IMR-90 (cell line): ENCODE measurements around the gene NUAK1. TPM values are rescaled to one million over a fixed set of nuclear protein-coding genes. Genes with fewer than 3 reads are reported as not detected.

Experiments
- ATAC-seq: fragments of 200-7000 bp; cut with Tn5 transposase; 2 replicates; pipeline ENCODE4 v1.9.1; 2020; ENCODE audit warnings: low read depth, mild to moderate bottlenecking, moderate library complexity
- BruUV-seq: library from RNA; stranded (reverse); fragments of 400-500 nt; replicated peaks from 2 replicates; lab custom pipeline; 2021; lab: Mats Ljungman, UMichigan
- CTCF ChIA-PET: fragments of 300-600 bp; formaldehyde crosslinking; extraction: SDS; loops from one replicate; lab custom pipeline; 2021; ENCODE audit warnings: antibody characterized with exemption; lab: Yijun Ruan, JAX
- POLR2A ChIA-PET: fragments of 300-600 bp; sonication (Branson Sonifier 250); formaldehyde crosslinking; loops from one replicate; lab custom pipeline; 2022; ENCODE audit warnings: antibody characterized with exemption; ENCODE audit not compliant: unreplicated experiment; lab: Charles Lee
- DNase-seq: peaks from one replicate; pipeline ENCODE4 v3.0.0; 2013
- H2AFZ ChIP-seq: replicated peaks from 2 replicates; pipeline ENCODE3; 2013; ENCODE audit warnings: low read length, mild to moderate bottlenecking; ENCODE audit not compliant: poor library complexity
- H2AK5ac ChIP-seq: 2 replicates; pipeline ENCODE4 v1.6.1; 2013; ENCODE audit warnings: low read depth, low read length, inconsistent platforms
- H2AK9ac ChIP-seq: replicated peaks from 2 replicates; pipeline ENCODE3; 2013; ENCODE audit warnings: mild to moderate bottlenecking, low read depth, low read length, moderate library complexity; ENCODE audit not compliant: poor library complexity
- H2BK120ac ChIP-seq: 2 replicates; pipeline ENCODE4 v1.6.1; 2013; ENCODE audit warnings: low read depth, low read length, inconsistent platforms
- H2BK15ac ChIP-seq: 3 replicates; pipeline ENCODE4 v1.6.1; 2013; ENCODE audit warnings: low read depth, low read length, inconsistent platforms
- H2BK20ac ChIP-seq: 2 replicates; pipeline ENCODE4 v1.6.1; 2013; ENCODE audit warnings: low read depth, mild to moderate bottlenecking, inconsistent platforms, low read length, moderate library complexity
- H2BK5ac ChIP-seq: 2 replicates; pipeline ENCODE4 v1.6.1; 2013; ENCODE audit warnings: mild to moderate bottlenecking, low read depth, low read length, inconsistent platforms; ENCODE audit not compliant: poor library complexity, severe bottlenecking
- H3K14ac ChIP-seq: replicated peaks from 2 replicates; pipeline ENCODE4 v1.6.1; 2013; ENCODE audit warnings: low read depth, low read length, inconsistent platforms
- H3K18ac ChIP-seq: 2 replicates; pipeline ENCODE4 v1.6.1; 2013; ENCODE audit warnings: low read depth, low read length, control low read depth
- H3K23ac ChIP-seq: 2 replicates; pipeline ENCODE4 v1.6.1; 2013; ENCODE audit warnings: low read depth, low read length, inconsistent platforms
- H3K27ac ChIP-seq: 2 replicates; pipeline ENCODE4 v1.5.1; 2013; ENCODE audit warnings: mild to moderate bottlenecking, control low read depth, low read length; ENCODE audit not compliant: insufficient read depth
- H3K27me3 ChIP-seq: 2 replicates; pipeline ENCODE4 v1.6.1; 2013; ENCODE audit warnings: low read length; ENCODE audit not compliant: control insufficient read depth, insufficient read depth
- H3K36me3 ChIP-seq: 2 replicates; pipeline ENCODE4 v1.6.1; 2013; ENCODE audit warnings: low read length, mixed read lengths; ENCODE audit not compliant: control insufficient read depth, insufficient read depth
- H3K4ac ChIP-seq: 2 replicates; pipeline ENCODE4 v1.6.1; 2013; ENCODE audit warnings: low read depth, low read length, inconsistent platforms
- H3K4me1 ChIP-seq: 2 replicates; pipeline ENCODE4 v1.6.1; 2013; ENCODE audit warnings: low read length, mixed read lengths; ENCODE audit not compliant: control insufficient read depth, insufficient read depth
- H3K4me2 ChIP-seq: 2 replicates; pipeline ENCODE4 v1.6.1; 2013; ENCODE audit warnings: low read depth, mild to moderate bottlenecking, control low read depth, low read length, moderate library complexity
- H3K4me3 ChIP-seq: 2 replicates; pipeline ENCODE4 v1.5.1; 2013; ENCODE audit warnings: low read depth, mild to moderate bottlenecking, control low read depth, low read length, moderate library complexity; ENCODE audit not compliant: insufficient read depth
- H3K56ac ChIP-seq: 2 replicates; pipeline ENCODE4 v1.6.1; 2013; ENCODE audit warnings: low read length, inconsistent platforms; ENCODE audit not compliant: insufficient read depth; ENCODE audit errors: extremely low read depth
- H3K79me1 ChIP-seq, 2 experiments: 2 replicates each; pipeline ENCODE4 v1.6.1; 2013; ENCODE audit warnings: low read length in 2 of 2, inconsistent platforms in 1 of 2, low read depth in 1 of 2
- H3K9ac ChIP-seq: 2 replicates; pipeline ENCODE4 v1.6.1; 2013; ENCODE audit warnings: low read depth, low read length, control low read depth
- H3K9me1 ChIP-seq: 2 replicates; pipeline ENCODE4 v1.6.1; 2013; ENCODE audit warnings: low read length, inconsistent platforms; ENCODE audit not compliant: insufficient read depth
- H3K9me3 ChIP-seq: 2 replicates; pipeline ENCODE4 v1.6.1; 2013; ENCODE audit warnings: low read length; ENCODE audit not compliant: control insufficient read depth, insufficient read depth
- H4K20me1 ChIP-seq: 2 replicates; pipeline ENCODE4 v1.6.1; 2013; ENCODE audit warnings: low read length, inconsistent platforms; ENCODE audit not compliant: insufficient read depth
- H4K5ac ChIP-seq: 2 replicates; pipeline ENCODE4 v1.6.1; 2013; ENCODE audit warnings: mild to moderate bottlenecking, low read depth, low read length, control low read depth
- H4K8ac ChIP-seq, 2 experiments: 2 replicates each; pipeline ENCODE4 v1.6.1; 2013; ENCODE audit warnings: low read depth in 2 of 2, low read length in 2 of 2, control low read depth in 1 of 2, inconsistent platforms in 1 of 2
- H4K91ac ChIP-seq: 2 replicates; pipeline ENCODE4 v1.6.1; 2013; ENCODE audit warnings: low read depth, low read length, inconsistent platforms; ENCODE audit not compliant: insufficient read depth
- BHLHE40 ChIP-seq: fragments of 150-350 bp; IDR thresholded peaks from 2 replicates; pipeline ENCODE4 v1.6.1; 2016; ENCODE audit warnings: mild to moderate bottlenecking, low read depth, low read length
- CEBPB ChIP-seq: IDR thresholded peaks from 2 replicates; pipeline ENCODE4 v1.6.1; 2012; ENCODE audit warnings: low read depth, low read length, improper control_type of control experiment
- CHD1 ChIP-seq: IDR thresholded peaks from 2 replicates; pipeline ENCODE4 v1.6.1; 2012; ENCODE audit warnings: low read depth, low read length, improper control_type of control experiment
- CTCF ChIP-seq: conservative IDR thresholded peaks from 2 replicates; pipeline ENCODE4 v1.5.1; 2012; ENCODE audit warnings: mild to moderate bottlenecking, low read depth, low read length, improper control_type of control experiment
- ELK1 ChIP-seq: fragments of 150-350 bp; IDR thresholded peaks from 2 replicates; pipeline ENCODE4 v1.6.1; 2016; ENCODE audit warnings: low read depth, mild to moderate bottlenecking, low read length, moderate library complexity, borderline replicate concordance
- MAFK ChIP-seq: IDR thresholded peaks from 2 replicates; pipeline ENCODE4 v1.6.1; 2012; ENCODE audit warnings: low read depth, low read length, improper control_type of control experiment
- MAZ ChIP-seq: IDR thresholded peaks from 2 replicates; pipeline ENCODE4 v1.6.1; 2012; ENCODE audit warnings: low read depth, mild to moderate bottlenecking, low read length, improper control_type of control experiment, moderate library complexity, borderline replicate concordance
- MXI1 ChIP-seq: IDR thresholded peaks from 2 replicates; pipeline ENCODE4 v1.6.1; 2012; ENCODE audit warnings: low read depth, mild to moderate bottlenecking, low read length, moderate library complexity, borderline replicate concordance
- NFE2L2 ChIP-seq: fragments of 150-350 bp; IDR thresholded peaks from 2 replicates; pipeline ENCODE4 v1.6.1; 2016; ENCODE audit warnings: low read depth, mild to moderate bottlenecking, low read length
- POLR2A ChIP-seq: IDR thresholded peaks from 2 replicates; pipeline ENCODE4 v1.6.1; 2012; ENCODE audit warnings: mild to moderate bottlenecking, low read depth, low read length
- RAD21 ChIP-seq: IDR thresholded peaks from 2 replicates; pipeline ENCODE4 v1.6.1; 2012; ENCODE audit warnings: low read length, improper control_type of control experiment
- RCOR1 ChIP-seq: IDR thresholded peaks from 2 replicates; pipeline ENCODE4 v1.6.1; 2012; ENCODE audit warnings: mild to moderate bottlenecking, low read length, improper control_type of control experiment; ENCODE audit not compliant: insufficient replicate concordance
- SMC3 ChIP-seq: fragments of 150-350 bp; IDR thresholded peaks from 2 replicates; pipeline ENCODE4 v1.6.1; 2016; ENCODE audit warnings: low read depth, mild to moderate bottlenecking, antibody characterized with exemption, low read length, moderate library complexity
- USF2 ChIP-seq: fragments of 150-350 bp; IDR thresholded peaks from 2 replicates; pipeline ENCODE4 v1.6.1; 2017; ENCODE audit warnings: mild to moderate bottlenecking, antibody characterized with exemption, low read length, low read depth
- WGBS, 2 experiments: methylation state at CpG; one replicate each; pipeline versions ENCODE4 v1.1.5 to v1.1.7; 2013; ENCODE audit warnings: missing lambda C conversion rate in 2 of 2; ENCODE audit not compliant: insufficient read length in 1 of 2; ENCODE audit errors: extremely low coverage in 2 of 2; 5-methylcytosine and 5-hydroxymethylcytosine counted together
- dilution Hi-C: fragments of 300-500 bp; cut with HindIII; formaldehyde crosslinking; loops from one replicate; pipeline ENCODE4 v1.14.3; 2018; ENCODE audit warnings: low sequenced_read_pairs; ENCODE audit not compliant: unreplicated experiment
- in situ Hi-C: fragments of 300-500 bp; cut with MboI; formaldehyde crosslinking; loops from 3 replicates; pipeline ENCODE4 v1.14.3; 2019; ENCODE audit warnings: low sequenced_read_pairs, inconsistent platforms, mixed read lengths
- intact Hi-C: fragments of 100-400 bp; cut with micrococcal nuclease; formaldehyde crosslinking; loops from 2 replicates; pipeline ENCODE4 v1.10.0; 2022
- polyA plus RNA-seq, 3 experiments: library from polyadenylated mRNA; depleted of rRNA; stranded (reverse); fragments of >200 nt; gene quantifications; 2 replicates each; pipeline ENCODE4 v1.2.3, GENCODE V29; 2012; ENCODE audit warnings: low replicate concordance in 1 of 3
- total RNA-seq: library from RNA; depleted of rRNA; stranded (reverse); fragments of >200 nt; gene quantifications from 2 replicates; pipeline ENCODE4 v1.2.3, GENCODE V29; 2012

NUAK1 gene
- total and polyA plus RNA-seq, 2 of the 4 experiments (the other 2 are of a cell fraction), result 4.8 to 8.8 TPM

DNA sequence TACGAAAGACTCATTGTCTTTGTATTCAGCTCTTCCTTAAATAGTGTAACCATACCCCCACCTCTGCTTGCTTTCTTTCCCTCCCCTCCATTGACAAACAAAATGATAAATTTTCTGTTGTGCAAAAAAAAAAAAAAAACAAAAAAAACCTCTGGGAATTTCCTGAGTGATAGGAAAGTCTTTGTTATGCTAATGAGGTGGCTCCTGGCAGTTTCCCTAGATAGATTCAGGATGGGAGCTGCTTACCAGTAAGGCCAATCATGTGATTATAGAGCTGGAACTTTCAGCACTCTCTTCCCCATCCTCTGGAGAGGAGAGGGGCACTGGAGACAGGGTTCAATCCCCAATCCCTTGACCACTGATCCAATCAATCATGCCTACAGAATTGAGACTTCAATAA lies 120.5 kb downstream of the NUAK1 start:
- Histone ChIP-seq H3K4ac (no peak overlapping the region), H3K9me1 (no peaks in the 10 kb centered on the region), H4K5ac (no peak overlapping the region), H3K4me2 (no peak overlapping the region), H4K91ac (no peak overlapping the region), H3K27ac (no peak overlapping the region), H2AK9ac (no peak overlapping the region), H4K20me1 (no peaks in the 10 kb centered on the region), H3K27me3 (no peaks in the 10 kb centered on the region), H3K9me3 (peaks cover 2% of the 10 kb centered on the region), H3K18ac (no peak overlapping the region), H2BK15ac (no peak overlapping the region), H3K14ac (no peak overlapping the region), H2BK5ac (no peak overlapping the region), H4K8ac (no peak overlapping the region), H2BK120ac (no peak overlapping the region), H2AFZ (no peak overlapping the region), H3K4me1 (peaks cover 12% of the 10 kb centered on the region), H2BK20ac (no peak overlapping the region), H3K36me3 (no peaks in the 10 kb centered on the region), H3K23ac (no peak overlapping the region), H3K79me1 (no peaks in the 10 kb centered on the region), H3K56ac (no peak overlapping the region), H3K4me3 (no peak overlapping the region), H2AK5ac (no peak overlapping the region), H3K9ac (no peak overlapping the region)
- ChIA-PET POLR2A (no interaction called here), CTCF (interaction anchor here (0.6 kb wide), 1 partner anchor 490 kb away, joined by 3 read pairs; no protein-coding TSS in a partner anchor)
- no CpG with 5 or more reads among the region's 1 CpG for WGBS, 2 experiments
- BruUV-seq, result no TSS peak
- in situ Hi-C loops, result no loop called here
- TF ChIP-seq MAFK (no peak), POLR2A (no peak), CEBPB (no peak), BHLHE40 (no peak), RAD21 (no peak), CTCF (no peak), CHD1 (no peak), MXI1 (no peak), MAZ (no peak), USF2 (no peak), NFE2L2 (no peak), SMC3 (no peak), ELK1 (no peak), RCOR1 (no peak)
- DNase-seq (no peak), ATAC-seq (no peak)
- dilution Hi-C loops, result no loop called here
- intact Hi-C loops, result no loop called here
